Lower lobe of right lung (tissue), 2 donors: ENCODE results near the gene GRIFIN. TPM values are rescaled to one million over a fixed set of nuclear protein-coding genes. Genes with fewer than 3 reads are reported as not detected.

ENCODE experiments used
- ATAC-seq, 2 donors: fragments of 200-7000 bp; cut with Tn5 transposase; one replicate each; pipeline ENCODE4 v1.9.1; 2020 to 2022; ENCODE audit warnings: mild to moderate bottlenecking in 2 of 2, moderate library complexity in 2 of 2
- DNase-seq: peaks from one replicate; pipeline ENCODE4 v3.0.0-alpha.2; 2020
- H3K27ac ChIP-seq: fragments of 200-600 bp; one replicate; pipeline ENCODE4 v1.8.0; 2022
- H3K27me3 ChIP-seq: fragments of 200-600 bp; one replicate; pipeline ENCODE4 v1.8.0; 2022; ENCODE audit warnings: low read depth
- H3K36me3 ChIP-seq: fragments of 200-600 bp; one replicate; pipeline ENCODE4 v1.8.0; 2022; ENCODE audit warnings: mild to moderate bottlenecking
- H3K4me1 ChIP-seq: fragments of 200-600 bp; one replicate; pipeline ENCODE4 v1.8.0; 2022
- H3K4me3 ChIP-seq: fragments of 200-600 bp; one replicate; pipeline ENCODE4 v1.8.0; 2022; ENCODE audit warnings: mild to moderate bottlenecking
- H3K9me3 ChIP-seq: fragments of 200-600 bp; one replicate; pipeline ENCODE4 v1.8.0; 2022
- CTCF ChIP-seq: fragments of 200-600 bp; IDR thresholded peaks from one replicate; pipeline ENCODE4 v1.8.0; 2022; ENCODE audit warnings: antibody characterized with exemption, mild to moderate bottlenecking
- intact Hi-C: fragments of 100-400 bp; cut with DNase I; formaldehyde crosslinking; loops from one replicate; pipeline ENCODE4 v1.11.0; 2022
- total RNA-seq: library from RNA; stranded (reverse); fragmentation: NEBNext Ultra II Directional; extraction: Animal tissue kit (Norgen Biotek cat#: 25700); gene quantifications from one replicate; pipeline ENCODE4 v1.2.1, GENCODE V29; 2021
- donor health status: DM: no; HTN: yes; CAD: no; lungs with severe emphysema.

GRIFIN gene
- total RNA-seq, 1 donor from 2014 or later: not detected

GRCh38 chr7:2507208-2507916 lies 31.2 kb upstream of the GRIFIN start:
- Histone ChIP-seq H3K4me3 (no peak overlapping the region), H3K36me3 (no peaks in the 10 kb centered on the region), H3K27ac (peak overlapping the region; percentile 68), H3K9me3 (no peaks in the 10 kb centered on the region), H3K27me3 (no peaks in the 10 kb centered on the region), H3K4me1 (peaks cover 49% of the 10 kb centered on the region)
- no peak for TF ChIP-seq CTCF
- intact Hi-C loops: no loop called here
- ATAC-seq (no peak), DNase-seq (no peak)

- Histone ChIP-seq H3K27ac (no peak overlapping the region), H3K4me1 (peaks cover 29% of the 10 kb centered on the region), H3K4me3 (no peak overlapping the region), H3K9me3 (no peaks in the 10 kb centered on the region), H3K36me3 (no peaks in the 10 kb centered on the region), H3K27me3 (no peaks in the 10 kb centered on the region)
- no peak for TF ChIP-seq CTCF
- DNase-seq: no peak
- intact Hi-C loops: no loop called here
- no peak for ATAC-seq
Measured at GRCh38 chr7:2505401-2505800, 29.2 kb upstream of the GRIFIN start.

- intact Hi-C loops: no loop called here
Measured at GRCh38 chr7:2504889-2505375, 28.7 kb upstream of the GRIFIN start.

GRCh38 chr7:2504128-2504888 lies 28.1 kb upstream of the GRIFIN start:
- intact Hi-C loops: no loop called here
- H3K36me3 ChIP-seq: no peaks in the 10 kb centered on the region
- DNase-seq (no peak), ATAC-seq (no peak)
- TF ChIP-seq CTCF: no peak
- H3K4me3 ChIP-seq: no peak overlapping the region
- peaks cover under 1% of the 10 kb centered on the region for H3K27me3 ChIP-seq
- no peaks in the 10 kb centered on the region for H3K9me3 ChIP-seq
- H3K4me1 ChIP-seq: peaks cover 18% of the 10 kb centered on the region
- H3K27ac ChIP-seq: no peak overlapping the region

More at GRCh38 chr7:2504889-2505375, 28.7 kb upstream of the GRIFIN start:
- Histone ChIP-seq H3K4me1 (peaks cover 24% of the 10 kb centered on the region), H3K36me3 (no peaks in the 10 kb centered on the region), H3K9me3 (no peaks in the 10 kb centered on the region), H3K4me3 (no peak overlapping the region), H3K27ac (no peak overlapping the region), H3K27me3 (no peaks in the 10 kb centered on the region)
- ATAC-seq (no peak), DNase-seq (no peak)
- TF ChIP-seq CTCF: no peak

- Histone ChIP-seq H3K27me3 (peaks cover 10% of the 10 kb centered on the region), H3K4me1 (peaks cover 8% of the 10 kb centered on the region), H3K27ac (no peak overlapping the region), H3K4me3 (no peak overlapping the region), H3K9me3 (no peaks in the 10 kb centered on the region), H3K36me3 (no peaks in the 10 kb centered on the region)
- no peak for TF ChIP-seq CTCF
- DNase-seq (no peak), ATAC-seq (no peak)
- intact Hi-C loops: no loop called here
Measured at GRCh38 chr7:2503056-2503941, 27.1 kb upstream of the GRIFIN start.
